Stimulated activated effector memory CD8-positive, alpha-beta T cell treated with anti-CD3 and anti-CD28 coated beads, Interleukin-12 subunit alpha, Interleukin-12 subunit beta, amount 100 ng/mL, for 72 hours (primary cell): ENCODE results near the gene TTC22.
A peak's percentile ranks its signal among the peaks of the same experiment; 100 is the strongest.

Experiments used
- ATAC-seq: fragments of 150-1000 bp; cut with Tn5 transposase; 2 replicates; pipeline ENCODE4 v1.10.0; 2021
- DNase-seq, 2 donors: peaks; one replicate each; pipeline ENCODE4 v3.0.0; 2021 to 2022; ENCODE audit warnings: low spot score in 2 of 2
- H3K27ac Mint-ChIP-seq: one replicate; pipeline ENCODE4 v1.8.0; 2022; ENCODE audit warnings: mild to moderate bottlenecking, mixed read lengths
- H3K36me3 Mint-ChIP-seq: one replicate; pipeline ENCODE4 v1.8.0; 2022; ENCODE audit warnings: mild to moderate bottlenecking, mixed read lengths
- H3K4me1 Mint-ChIP-seq: one replicate; pipeline ENCODE4 v1.8.0; 2022; ENCODE audit warnings: mixed read lengths
- H3K4me3 Mint-ChIP-seq: one replicate; pipeline ENCODE4 v1.8.0; 2022; ENCODE audit warnings: mild to moderate bottlenecking, mixed read lengths
- H3K9me3 Mint-ChIP-seq: one replicate; pipeline ENCODE4 v1.8.0; 2022; ENCODE audit warnings: mixed read lengths

The TTC22 gene

DNA sequence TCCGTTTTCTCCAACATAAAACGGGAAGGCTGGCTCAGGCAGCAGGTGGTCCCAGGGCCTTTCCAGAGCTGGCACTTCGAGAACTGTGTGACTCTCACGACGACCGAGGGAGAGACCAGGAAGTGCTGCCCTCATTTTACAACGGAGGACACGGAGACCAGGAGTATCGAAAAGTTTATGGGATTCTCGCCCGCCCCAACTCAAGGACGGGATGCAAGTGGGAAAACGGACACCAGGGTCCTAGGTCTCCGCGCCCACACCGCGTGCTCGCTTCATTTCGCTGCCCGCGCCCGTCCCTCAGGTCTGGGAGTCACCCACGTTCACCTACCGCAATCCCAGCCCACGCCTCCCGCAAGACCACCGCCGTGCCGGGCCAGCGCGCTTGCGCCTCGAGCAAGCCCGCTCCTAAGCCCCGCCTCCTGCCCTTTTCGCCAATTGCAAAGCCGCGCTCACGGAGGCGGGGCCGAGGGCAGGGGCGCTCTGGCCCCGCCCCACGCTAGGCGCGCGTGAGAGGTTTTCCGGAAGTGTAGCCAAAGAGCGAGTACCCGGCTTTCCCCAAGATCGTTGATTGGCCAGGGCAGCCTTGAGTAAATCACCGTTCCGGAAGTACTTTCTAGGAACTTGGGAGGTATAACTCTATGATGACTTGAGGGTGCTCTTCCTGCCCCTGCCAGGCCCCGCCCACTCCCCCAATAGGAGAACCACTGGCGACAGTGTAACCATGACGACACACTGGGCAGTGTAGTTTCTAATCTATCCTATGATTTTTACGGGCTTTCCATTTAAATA is 36.8 kb downstream of the TTC22 start, which contains the start of gene PARS2:
PARS2 (minus strand) TSS at position 391 of the 789 bp plus-strand sequence. CDS start 5,362 bp downstream, outside the sequence.
- peak; percentile 90 to 97 for DNase-seq
- peak within 1 kb of the TSS; percentile 95 for H3K27ac Mint-ChIP-seq
- H3K4me3 Mint-ChIP-seq = peak within 1 kb of the TSS; percentile 86
- peaks cover 22% of the 10 kb centered on the region for H3K4me1 Mint-ChIP-seq
- ATAC-seq = peak; percentile 97
- H3K36me3 Mint-ChIP-seq = peaks cover 13% of the 10 kb centered on the region
- H3K9me3 Mint-ChIP-seq = no peaks in the 10 kb centered on the region

GRCh38 chr1:54763816-54764132 is 37.3 kb downstream of the TTC22 start:
- Mint-ChIP-seq H3K36me3 (peaks cover 13% of the 10 kb centered on the region), H3K4me1 (peaks cover 22% of the 10 kb centered on the region), H3K4me3 (peak overlapping the region; percentile 86), H3K9me3 (no peaks in the 10 kb centered on the region), H3K27ac (peak overlapping the region; percentile 95)
- DNase-seq = no peak
- ATAC-seq = no peak

DNA sequence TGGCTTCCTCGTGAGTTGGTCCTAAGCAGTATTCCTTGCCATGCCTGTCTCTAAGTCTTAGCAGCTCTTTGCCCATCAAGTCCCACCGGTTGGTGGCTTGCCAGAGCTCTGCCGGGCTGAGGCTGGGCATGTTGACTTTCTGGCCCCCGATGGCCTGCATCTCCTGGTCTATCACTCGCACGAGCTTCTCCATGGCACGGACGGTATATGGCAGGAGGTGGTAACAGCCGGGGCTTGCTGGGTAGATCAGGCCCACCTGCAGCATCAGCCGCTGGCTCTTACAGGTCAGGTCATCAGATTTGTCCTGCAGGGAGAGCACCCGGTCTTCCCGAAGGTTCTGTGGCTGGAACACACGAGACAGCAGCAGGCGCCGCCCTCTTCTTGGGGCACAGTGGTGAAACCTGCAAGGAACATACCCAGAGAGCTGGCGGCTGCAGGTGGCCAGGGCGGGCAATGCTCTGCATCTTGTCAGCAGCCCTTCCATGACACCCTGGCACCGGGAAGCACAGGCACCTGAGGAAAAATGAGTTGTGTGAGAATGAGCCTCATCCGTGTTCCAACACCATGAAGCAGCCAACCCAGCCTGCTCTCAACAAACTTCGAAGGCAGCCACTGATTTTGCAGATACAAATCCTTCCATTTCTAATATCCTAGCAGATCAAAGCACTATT is 42.3 kb downstream of the TTC22 start:
- Mint-ChIP-seq H3K4me1 (peaks cover 16% of the 10 kb centered on the region), H3K9me3 (no peaks in the 10 kb centered on the region), H3K4me3 (no peak overlapping the region), H3K27ac (no peak overlapping the region), H3K36me3 (peaks cover 13% of the 10 kb centered on the region)
- no peak for DNase-seq
- ATAC-seq = no peak

DNA sequence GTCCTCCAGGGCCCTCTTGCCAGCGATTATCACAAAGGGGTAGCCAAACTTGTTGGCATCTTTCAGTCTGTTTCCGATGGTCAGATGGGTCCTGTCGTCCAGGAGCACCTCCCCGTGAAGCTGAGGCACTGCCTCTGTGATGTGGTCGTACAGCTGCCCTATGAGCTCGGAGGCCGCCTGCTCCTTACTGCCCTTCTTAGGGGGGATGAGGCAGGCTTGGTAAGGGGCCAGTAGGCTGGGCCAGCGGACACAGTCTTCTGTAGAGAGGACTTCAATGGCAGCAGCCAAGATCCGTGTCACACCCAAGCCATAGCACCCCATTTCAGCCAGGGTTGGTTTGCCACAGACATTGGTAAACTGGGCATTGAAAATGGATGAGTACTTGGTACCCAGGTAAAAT is 43.3 kb downstream of the TTC22 start:
- ATAC-seq (no peak), DNase-seq (no peak)
- Mint-ChIP-seq H3K4me1 (peaks cover 10% of the 10 kb centered on the region), H3K4me3 (no peak overlapping the region), H3K36me3 (peaks cover 13% of the 10 kb centered on the region), H3K27ac (no peak overlapping the region), H3K9me3 (no peaks in the 10 kb centered on the region)

- ATAC-seq (no peak), DNase-seq (no peak)
- Mint-ChIP-seq H3K4me1 (no peaks in the 10 kb centered on the region), H3K27ac (no peak overlapping the region), H3K9me3 (no peaks in the 10 kb centered on the region), H3K4me3 (no peak overlapping the region), H3K36me3 (peaks cover 7% of the 10 kb centered on the region)
Observed at GRCh38 chr1:54754486-54755285, 46.4 kb downstream of the TTC22 start.

- Mint-ChIP-seq H3K4me1 (no peaks in the 10 kb centered on the region), H3K9me3 (no peaks in the 10 kb centered on the region), H3K36me3 (peaks cover 7% of the 10 kb centered on the region), H3K27ac (no peak overlapping the region), H3K4me3 (no peak overlapping the region)
- DNase-seq (no peak), ATAC-seq (peak; percentile 25)
Observed at GRCh38 chr1:54754045-54754444, 47.1 kb downstream of the TTC22 start.

DNA sequence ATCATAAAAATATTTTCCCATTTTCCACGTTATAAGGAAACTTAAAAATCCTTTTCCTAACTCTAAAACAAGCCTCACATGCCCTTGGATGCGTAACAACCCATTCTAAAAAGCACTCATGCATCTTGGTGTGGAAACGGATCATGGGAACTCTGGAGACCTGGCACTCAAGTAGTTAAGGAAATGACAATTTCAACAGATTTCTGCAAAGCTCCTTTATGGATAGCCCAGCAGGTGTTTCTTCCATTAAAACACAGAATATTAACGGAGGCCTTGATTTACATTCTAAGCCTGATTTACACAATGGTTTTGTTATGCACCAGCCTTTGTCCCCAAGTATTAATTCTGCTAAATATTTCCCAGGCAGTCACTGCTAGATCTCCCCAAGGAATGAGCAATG is 49.7 kb downstream of the TTC22 start:
- ATAC-seq (no peak), DNase-seq (no peak)
- H3K4me1 Mint-ChIP-seq = no peaks in the 10 kb centered on the region
- H3K27ac Mint-ChIP-seq = no peak overlapping the region
- no peaks in the 10 kb centered on the region for H3K36me3 Mint-ChIP-seq
- H3K9me3 Mint-ChIP-seq = no peaks in the 10 kb centered on the region
- no peak overlapping the region for H3K4me3 Mint-ChIP-seq

DNA sequence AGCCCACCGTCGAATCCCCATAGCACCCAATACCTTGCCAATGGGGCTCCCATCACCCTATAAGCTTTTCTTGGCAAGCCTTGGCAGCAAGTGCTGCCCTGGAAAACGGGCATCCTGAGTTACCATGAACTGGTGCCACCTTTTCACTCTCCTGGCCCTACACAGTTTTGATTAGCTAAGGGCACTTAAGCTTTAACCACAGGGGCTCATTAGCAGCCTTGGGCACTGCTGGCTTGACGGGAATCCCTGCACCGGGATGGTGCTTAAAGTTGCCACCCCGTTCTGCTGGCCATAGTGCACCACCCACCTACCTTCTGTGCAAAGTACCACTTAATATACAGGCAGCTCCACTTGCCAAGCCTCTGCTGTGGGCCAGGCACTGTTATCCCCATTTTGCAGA is 50.5 kb downstream of the TTC22 start:
- Mint-ChIP-seq H3K4me3 (no peak overlapping the region), H3K27ac (no peak overlapping the region), H3K4me1 (no peaks in the 10 kb centered on the region), H3K9me3 (no peaks in the 10 kb centered on the region), H3K36me3 (no peaks in the 10 kb centered on the region)
- DNase-seq (no peak), ATAC-seq (no peak)

DNA sequence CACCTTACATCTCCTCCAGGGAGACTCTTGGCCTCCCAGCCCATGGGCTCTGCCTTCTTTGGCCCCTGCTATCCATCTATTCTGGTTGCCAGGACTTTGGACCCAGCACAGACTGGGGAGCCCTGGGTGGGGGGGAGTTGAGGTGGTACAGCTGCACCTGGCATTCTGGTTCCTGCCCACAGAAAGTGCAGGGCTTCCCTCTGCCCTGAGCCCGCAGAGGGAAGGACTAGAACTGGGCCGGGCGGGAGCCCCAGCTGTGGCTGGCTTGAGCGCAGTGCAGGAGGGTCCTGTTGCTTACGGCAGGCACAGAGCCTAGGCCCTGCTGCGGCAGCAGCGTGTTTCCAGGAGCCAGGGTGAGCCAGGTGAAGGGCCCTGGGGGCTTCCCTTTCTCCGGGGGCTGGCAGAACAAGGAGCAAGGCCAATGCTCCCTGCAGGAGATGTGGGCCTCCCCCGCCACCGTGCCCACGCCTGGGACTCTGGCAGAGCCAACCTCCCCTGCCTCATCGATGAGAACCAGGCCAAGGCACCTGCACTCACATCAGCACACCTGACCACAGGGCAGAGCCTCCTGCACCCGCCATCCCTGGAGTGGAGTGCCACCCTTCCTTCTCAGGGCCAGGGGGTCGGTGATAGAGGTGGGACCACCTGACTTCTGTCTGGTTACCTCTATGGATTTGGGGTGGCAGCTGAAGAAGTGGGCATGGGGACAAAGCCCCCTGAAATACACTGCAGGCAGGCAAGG is 52.9 kb downstream of the TTC22 start:
- H3K36me3 Mint-ChIP-seq = peaks cover 4% of the 10 kb centered on the region

GRCh38 chr1:54745864-54746263 is 55.3 kb downstream of the TTC22 start:
- Mint-ChIP-seq H3K4me1 (no peaks in the 10 kb centered on the region), H3K4me3 (no peak overlapping the region), H3K9me3 (no peaks in the 10 kb centered on the region), H3K27ac (no peak overlapping the region), H3K36me3 (peaks cover 27% of the 10 kb centered on the region)
- ATAC-seq = no peak
- no peak for DNase-seq

More for the DNA sequence above, 52.9 kb downstream of the TTC22 start:
- Mint-ChIP-seq H3K4me3 (no peak overlapping the region), H3K9me3 (no peaks in the 10 kb centered on the region), H3K4me1 (no peaks in the 10 kb centered on the region), H3K27ac (no peak overlapping the region)
- ATAC-seq = no peak
- no peak for DNase-seq

DNA sequence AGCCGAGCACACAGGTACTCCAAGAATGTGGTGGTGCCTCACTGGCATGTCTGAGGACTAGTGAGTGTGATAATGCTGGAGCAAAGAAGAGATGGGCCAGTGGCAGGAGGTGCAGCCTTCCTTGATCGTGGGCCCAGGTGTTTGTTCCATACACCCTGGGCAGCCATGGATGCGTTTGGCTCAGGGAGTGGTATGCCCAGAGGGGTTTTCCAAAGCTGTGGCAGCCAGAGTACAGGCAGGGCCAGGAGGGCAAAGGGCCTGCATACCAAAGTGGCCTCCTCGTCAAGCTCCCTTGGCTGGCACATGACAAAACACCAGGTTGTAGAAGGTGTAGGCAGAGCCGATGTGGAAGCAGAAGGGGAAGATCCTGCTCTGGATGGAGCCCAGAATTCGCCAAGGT is 55.8 kb downstream of the TTC22 start:
- Mint-ChIP-seq H3K4me3 (no peak overlapping the region), H3K27ac (no peak overlapping the region), H3K36me3 (peaks cover 33% of the 10 kb centered on the region), H3K4me1 (no peaks in the 10 kb centered on the region), H3K9me3 (no peaks in the 10 kb centered on the region)
- ATAC-seq (no peak), DNase-seq (no peak)

- H3K36me3 Mint-ChIP-seq = peaks cover 39% of the 10 kb centered on the region
- no peak overlapping the region for H3K27ac Mint-ChIP-seq
- no peaks in the 10 kb centered on the region for H3K4me1 Mint-ChIP-seq
- no peak overlapping the region for H3K4me3 Mint-ChIP-seq
- DNase-seq (no peak), ATAC-seq (no peak)
- no peaks in the 10 kb centered on the region for H3K9me3 Mint-ChIP-seq
Observed at GRCh38 chr1:54744696-54745095, 56.4 kb downstream of the TTC22 start.

DNA sequence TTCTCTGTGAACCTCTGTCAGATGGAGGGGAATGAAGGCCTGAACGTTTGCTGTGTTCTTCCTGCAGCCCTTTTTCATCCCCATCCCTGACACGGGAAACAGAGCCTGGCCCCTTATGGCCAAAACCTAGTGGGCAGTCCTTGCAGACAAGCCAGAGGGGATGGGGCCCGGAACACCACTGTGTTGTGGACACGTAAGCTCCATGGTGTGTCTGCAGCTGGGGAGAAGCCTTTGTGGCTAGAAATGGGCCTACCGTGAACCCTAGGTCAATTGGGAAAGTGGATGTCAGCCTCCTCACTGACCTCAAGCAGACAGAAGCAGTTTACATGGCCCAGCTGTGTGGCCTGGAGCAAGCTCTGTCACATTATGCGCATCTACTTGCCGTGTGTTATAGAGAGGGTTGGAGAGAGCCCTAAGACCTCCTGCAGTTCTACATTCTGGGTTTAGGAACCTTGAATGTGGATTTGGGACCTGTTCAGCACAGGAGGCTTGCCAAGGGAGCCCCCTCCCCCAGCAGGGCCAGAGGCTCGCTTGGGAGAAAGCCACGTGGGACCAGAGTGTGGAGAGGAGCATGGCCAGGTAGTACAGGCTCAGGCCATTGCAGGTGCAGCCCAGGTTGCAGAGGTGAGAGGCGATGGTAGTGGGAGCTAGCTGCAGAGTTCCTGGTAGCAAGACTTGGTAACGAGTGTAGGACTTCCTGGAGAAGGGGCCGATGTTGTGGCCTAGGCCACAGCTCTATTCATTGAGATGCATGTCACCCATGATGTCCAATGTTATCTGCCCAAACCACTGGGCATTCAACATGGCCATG is 57.5 kb downstream of the TTC22 start:
- no peaks in the 10 kb centered on the region for H3K9me3 Mint-ChIP-seq
- H3K36me3 Mint-ChIP-seq = peaks cover 50% of the 10 kb centered on the region
- no peak for ATAC-seq
- no peaks in the 10 kb centered on the region for H3K4me1 Mint-ChIP-seq
- no peak overlapping the region for H3K4me3 Mint-ChIP-seq
- DNase-seq = no peak
- H3K27ac Mint-ChIP-seq = no peak overlapping the region

DNA sequence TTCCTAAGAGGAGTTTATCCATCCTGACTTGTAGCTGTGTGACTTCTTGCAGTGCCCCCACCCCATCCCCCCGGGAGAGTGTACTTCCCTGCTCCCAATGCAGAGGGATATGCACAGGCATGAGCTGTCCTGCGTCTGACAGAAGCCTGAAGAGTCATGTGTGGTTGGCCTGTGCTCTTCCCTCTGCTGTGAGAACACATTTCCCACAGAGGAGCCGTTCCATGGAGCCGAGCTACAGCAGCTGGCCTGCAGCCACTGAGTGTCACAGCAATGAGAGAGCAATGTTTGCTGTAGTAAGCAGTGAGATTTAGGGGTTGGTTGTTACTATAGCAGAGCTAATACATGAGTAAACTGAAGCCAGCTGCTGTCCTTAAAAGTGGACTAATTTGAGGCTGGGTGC is 58.8 kb downstream of the TTC22 start:
- H3K36me3 Mint-ChIP-seq = peaks cover 63% of the 10 kb centered on the region
- no peak overlapping the region for H3K27ac Mint-ChIP-seq
- DNase-seq (no peak), ATAC-seq (no peak)
- no peak overlapping the region for H3K4me3 Mint-ChIP-seq
- no peaks in the 10 kb centered on the region for H3K9me3 Mint-ChIP-seq
- peaks cover under 1% of the 10 kb centered on the region for H3K4me1 Mint-ChIP-seq
